H9 (cell line): ENCODE data around the gene MAP3K20. TPM values are rescaled to one million over a fixed set of nuclear protein-coding genes. Genes with fewer than 3 reads are reported as not detected.

Experiments
- DNase-seq: peaks from one replicate; pipeline ENCODE4 v3.0.0-alpha.2; 2017
- H2AFZ ChIP-seq: one replicate; pipeline ENCODE4 v1.6.1; 2013; ENCODE audit warnings: mild to moderate bottlenecking, low read length, control low read depth, moderate library complexity
- H2AK5ac ChIP-seq: 2 replicates; pipeline ENCODE4 v1.6.1; 2013; ENCODE audit warnings: low read length, control low read depth, mixed read lengths; ENCODE audit not compliant: insufficient read length
- H2BK120ac ChIP-seq: one replicate; pipeline ENCODE4 v1.6.1; 2013; ENCODE audit warnings: low read depth, mild to moderate bottlenecking, low read length, control low read depth, inconsistent platforms; ENCODE audit not compliant: poor library complexity, severe bottlenecking
- H2BK12ac ChIP-seq: 2 replicates; pipeline ENCODE4 v1.6.1; 2013; ENCODE audit warnings: low read length, control low read depth, mixed read lengths, low read depth; ENCODE audit not compliant: insufficient read length
- H2BK15ac ChIP-seq: 2 replicates; pipeline ENCODE4 v1.6.1; 2013; ENCODE audit warnings: low read depth, low read length, control low read depth
- H2BK20ac ChIP-seq: one replicate; pipeline ENCODE4 v1.6.1; 2013; ENCODE audit warnings: low read depth, mild to moderate bottlenecking, low read length, control low read depth, inconsistent platforms; ENCODE audit not compliant: poor library complexity, severe bottlenecking
- H2BK5ac ChIP-seq: 2 replicates; pipeline ENCODE4 v1.6.1; 2013; ENCODE audit warnings: low read length, control low read depth, mixed read lengths; ENCODE audit not compliant: insufficient read length
- H3K14ac ChIP-seq: 2 replicates; pipeline ENCODE4 v1.6.1; 2013; ENCODE audit warnings: low read length, control low read depth; ENCODE audit not compliant: insufficient read depth
- H3K18ac ChIP-seq: 2 replicates; pipeline ENCODE4 v1.6.1; 2013; ENCODE audit warnings: low read depth, mild to moderate bottlenecking, mixed read lengths, low read length, control low read depth; ENCODE audit not compliant: insufficient read length
- H3K23ac ChIP-seq: 2 replicates; pipeline ENCODE4 v1.6.1; 2013; ENCODE audit warnings: low read length, control low read depth, mixed read lengths, low read depth; ENCODE audit not compliant: insufficient read length
- H3K23me2 ChIP-seq: 2 replicates; pipeline ENCODE4 v1.6.1; 2013; ENCODE audit warnings: low read depth, mild to moderate bottlenecking, mixed read lengths, low read length, control low read depth; ENCODE audit not compliant: insufficient read length, poor library complexity, severe bottlenecking
- H3K27ac ChIP-seq: 2 replicates; pipeline ENCODE4 v1.5.1; 2013; ENCODE audit warnings: low read length, control low read depth, mixed read lengths, low read depth; ENCODE audit not compliant: insufficient read length
- H3K27me3 ChIP-seq: 2 replicates; pipeline ENCODE4 v1.6.1; 2013; ENCODE audit warnings: low read length, control low read depth, inconsistent platforms; ENCODE audit not compliant: insufficient read depth
- H3K4ac ChIP-seq: 2 replicates; pipeline ENCODE4 v1.6.1; 2013; ENCODE audit warnings: low read depth, mild to moderate bottlenecking, control low read depth, inconsistent platforms, low read length, moderate library complexity
- H3K4me1 ChIP-seq: 2 replicates; pipeline ENCODE4 v1.6.1; 2013; ENCODE audit warnings: low read length, control low read depth, inconsistent platforms; ENCODE audit not compliant: insufficient read depth
- H3K4me2 ChIP-seq: 2 replicates; pipeline ENCODE4 v1.6.1; 2013; ENCODE audit warnings: low read length, control low read depth, mixed read lengths; ENCODE audit not compliant: insufficient read length, insufficient read depth
- H3K56ac ChIP-seq: 2 replicates; pipeline ENCODE4 v1.6.1; 2013; ENCODE audit warnings: low read depth, mild to moderate bottlenecking, mixed read lengths, low read length, control low read depth; ENCODE audit not compliant: insufficient read length
- H3K79me1 ChIP-seq: 2 replicates; pipeline ENCODE4 v1.6.1; 2013; ENCODE audit warnings: low read depth, mild to moderate bottlenecking, moderate library complexity, low read length, control low read depth, inconsistent platforms; ENCODE audit not compliant: insufficient read depth, poor library complexity, severe bottlenecking
- H3K79me2 ChIP-seq: 2 replicates; pipeline ENCODE4 v1.6.1; 2013; ENCODE audit warnings: low read length, control low read depth, inconsistent platforms; ENCODE audit not compliant: insufficient read depth
- H3K9ac ChIP-seq: 2 replicates; pipeline ENCODE4 v1.6.1; 2013; ENCODE audit warnings: low read length, control low read depth, mixed read lengths; ENCODE audit not compliant: insufficient read length; ENCODE audit errors: extremely low read depth
- H3K9me3 ChIP-seq: one replicate; pipeline ENCODE4 v1.6.1; 2013; ENCODE audit warnings: low read depth, low read length, inconsistent platforms; ENCODE audit not compliant: control insufficient read depth
- H3T11ph ChIP-seq: one replicate; pipeline ENCODE4 v1.6.1; 2013; ENCODE audit warnings: mild to moderate bottlenecking, low read length, control low read depth, inconsistent platforms
- H4K20me1 ChIP-seq: one replicate; pipeline ENCODE4 v1.6.1; 2013; ENCODE audit not compliant: control insufficient read depth, insufficient read length, insufficient read depth
- H4K5ac ChIP-seq: 2 replicates; pipeline ENCODE4 v1.6.1; 2013; ENCODE audit warnings: low read depth, mild to moderate bottlenecking, mixed read lengths, low read length, control low read depth; ENCODE audit not compliant: insufficient read length
- H4K8ac ChIP-seq: replicated peaks from 2 replicates; pipeline ENCODE4 v1.6.1; 2013; ENCODE audit warnings: low read length, control low read depth, mixed read lengths, low read depth; ENCODE audit not compliant: insufficient read length
- H4K91ac ChIP-seq: 2 replicates; pipeline ENCODE4 v1.6.1; 2013; ENCODE audit warnings: low read depth, mild to moderate bottlenecking, moderate library complexity, mixed read lengths, low read length, control low read depth; ENCODE audit not compliant: insufficient read length
- H3K27ac Mint-ChIP-seq, 3 experiments: 2 replicates in 2 of 3; 3 replicates in 1 of 3; pipeline ENCODE4 v1.8.0; 2020 to 2021; ENCODE audit warnings: mixed read lengths in 3 of 3, mild to moderate bottlenecking in 1 of 3, moderate library complexity in 1 of 3
- H3K27me3 Mint-ChIP-seq: 2 replicates; pipeline ENCODE4 v1.8.0; 2021; ENCODE audit warnings: low read depth, mild to moderate bottlenecking, moderate library complexity, mixed read lengths
- H3K36me3 Mint-ChIP-seq, 3 experiments: 2 replicates in 2 of 3; 3 replicates in 1 of 3; pipeline ENCODE4 v1.8.0; 2020 to 2021; ENCODE audit warnings: low read depth in 3 of 3, mixed read lengths in 3 of 3; ENCODE audit not compliant: insufficient read depth in 1 of 3
- H3K4me1 Mint-ChIP-seq, 2 experiments: 2 replicates each; pipeline ENCODE4 v1.8.0; 2020; ENCODE audit warnings: mixed read lengths in 2 of 2
- H3K4me3 Mint-ChIP-seq, 2 experiments: 2 replicates in 1 of 2; 3 replicates in 1 of 2; pipeline ENCODE4 v1.8.0; 2020 to 2021; ENCODE audit warnings: mild to moderate bottlenecking in 2 of 2, mixed read lengths in 2 of 2, moderate library complexity in 1 of 2
- H3K9me3 Mint-ChIP-seq, 2 experiments: 2 replicates in 1 of 2; 3 replicates in 1 of 2; pipeline ENCODE4 v1.8.0; 2020; ENCODE audit warnings: mild to moderate bottlenecking in 2 of 2, mixed read lengths in 2 of 2, moderate library complexity in 1 of 2
- WGBS: extraction: QIAGEN DNeasy Blood & Tissue Kit; methylation state at CpG from one replicate; pipeline ENCODE4 v1.1.7; 2013; ENCODE audit warnings: missing lambda C conversion rate, low lambda C conversion rate, mixed read lengths; ENCODE audit not compliant: insufficient read length; ENCODE audit errors: extremely low coverage; 5-methylcytosine and 5-hydroxymethylcytosine counted together
- total RNA-seq: library from RNA; stranded (reverse); gene quantifications from 2 replicates; pipeline ENCODE4 v1.2.1, GENCODE V29; 2021
- TF ChIP-seq, protein P1 (sequence below): fragments of 200-600 bp; sonication (generic); conservative IDR thresholded peaks from 3 replicates; pipeline ENCODE4 v1.8.0; 2021; ENCODE audit warnings: antibody characterized with exemption, mild to moderate bottlenecking

Gene MAP3K20
- total RNA-seq, 1 experiment from 2014 or later: 8.7 TPM

DNA sequence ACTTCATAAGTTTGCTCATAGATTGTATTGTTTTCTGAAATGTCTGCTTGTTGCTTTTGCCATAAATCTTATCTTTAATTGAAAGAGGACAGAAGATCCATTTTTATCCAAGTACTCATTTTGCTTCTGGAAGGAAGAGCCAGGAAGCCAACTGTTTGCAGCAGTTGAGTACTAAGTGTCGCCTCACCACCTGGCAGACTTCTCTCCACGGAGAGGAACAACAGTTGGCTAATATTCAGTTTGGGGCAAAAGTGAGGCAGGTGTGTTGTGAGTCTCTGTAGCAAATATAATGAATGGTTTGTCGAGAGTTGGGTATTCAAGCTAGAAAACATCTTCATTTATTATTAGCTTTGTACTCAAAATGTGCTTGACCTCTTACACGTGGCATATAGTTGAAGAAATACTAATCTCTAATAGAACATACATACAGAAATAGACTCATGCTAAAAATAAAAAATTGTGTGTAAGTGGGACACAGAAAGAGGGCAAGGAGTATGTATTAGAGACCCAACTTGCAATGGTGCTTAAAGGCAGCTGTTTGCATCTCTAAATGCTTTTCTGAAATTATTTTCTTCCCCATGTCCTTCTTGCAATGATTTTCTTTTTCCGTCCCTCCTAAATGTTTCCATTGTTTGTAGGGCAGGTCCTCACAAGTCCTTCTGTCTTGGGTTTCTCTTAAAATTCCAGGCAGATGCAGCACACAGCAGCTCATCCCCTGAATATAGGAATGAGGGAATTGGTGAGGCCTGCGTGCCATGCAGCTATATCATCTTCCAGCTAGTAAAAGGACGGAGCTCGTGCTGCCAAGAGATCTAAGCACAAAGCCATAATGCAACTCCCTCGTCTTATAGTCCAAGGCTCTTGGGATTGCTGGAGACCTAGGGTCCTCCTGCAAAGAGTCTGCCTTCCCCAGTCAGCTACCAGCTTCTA lies 44.8 kb upstream of the MAP3K20 start:
- Mint-ChIP-seq H3K4me3 (no peak overlapping the region), H3K4me1 (peaks cover 6 to 10% of the 10 kb centered on the region in 2 experiments), H3K27me3 (no peaks in the 10 kb centered on the region), H3K36me3 (no peaks in the 10 kb centered on the region), H3K9me3 (no peaks in the 10 kb centered on the region), H3K27ac (peak overlapping the region in 2 of 3 experiments; percentile 32 to 62; a peak in 3 of 7 replicates)
- Histone ChIP-seq H2BK12ac (no peak overlapping the region), H2AK5ac (no peak overlapping the region), H3K9ac (no peak overlapping the region), H2BK15ac (no peak overlapping the region), H2BK120ac (no peak overlapping the region), H4K20me1 (no peaks in the 10 kb centered on the region), H3K4ac (no peak overlapping the region), H3K23ac (no peak overlapping the region), H3K18ac (no peak overlapping the region), H3K27me3 (no peaks in the 10 kb centered on the region), H3K56ac (no peak overlapping the region), H3K9me3 (no peaks in the 10 kb centered on the region), H2BK5ac (no peak overlapping the region), H4K5ac (no peak overlapping the region), H3K23me2 (no peaks in the 10 kb centered on the region), H3K4me2 (no peak overlapping the region), H3T11ph (no peak overlapping the region), H4K8ac (no peak overlapping the region), H4K91ac (no peak overlapping the region), H3K14ac (no peak overlapping the region), H2AFZ (no peak overlapping the region), H3K79me1 (no peaks in the 10 kb centered on the region), H3K79me2 (no peaks in the 10 kb centered on the region), H3K27ac (no peak overlapping the region), H3K4me1 (no peaks in the 10 kb centered on the region), H2BK20ac (no peak overlapping the region)
- TF ChIP-seq, protein P1, sequence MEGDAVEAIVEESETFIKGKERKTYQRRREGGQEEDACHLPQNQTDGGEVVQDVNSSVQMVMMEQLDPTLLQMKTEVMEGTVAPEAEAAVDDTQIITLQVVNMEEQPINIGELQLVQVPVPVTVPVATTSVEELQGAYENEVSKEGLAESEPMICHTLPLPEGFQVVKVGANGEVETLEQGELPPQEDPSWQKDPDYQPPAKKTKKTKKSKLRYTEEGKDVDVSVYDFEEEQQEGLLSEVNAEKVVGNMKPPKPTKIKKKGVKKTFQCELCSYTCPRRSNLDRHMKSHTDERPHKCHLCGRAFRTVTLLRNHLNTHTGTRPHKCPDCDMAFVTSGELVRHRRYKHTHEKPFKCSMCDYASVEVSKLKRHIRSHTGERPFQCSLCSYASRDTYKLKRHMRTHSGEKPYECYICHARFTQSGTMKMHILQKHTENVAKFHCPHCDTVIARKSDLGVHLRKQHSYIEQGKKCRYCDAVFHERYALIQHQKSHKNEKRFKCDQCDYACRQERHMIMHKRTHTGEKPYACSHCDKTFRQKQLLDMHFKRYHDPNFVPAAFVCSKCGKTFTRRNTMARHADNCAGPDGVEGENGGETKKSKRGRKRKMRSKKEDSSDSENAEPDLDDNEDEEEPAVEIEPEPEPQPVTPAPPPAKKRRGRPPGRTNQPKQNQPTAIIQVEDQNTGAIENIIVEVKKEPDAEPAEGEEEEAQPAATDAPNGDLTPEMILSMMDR: no peak
- WGBS: no CpG with 5 or more reads among the region's 9 CpGs
- DNase-seq: no peak
